ENCODE measurements around the gene HECTD2. TPM values are rescaled to one million over a fixed set of nuclear protein-coding genes. Genes with fewer than 3 reads are reported as not detected.

Gene HECTD2
- total RNA-seq, 1 experiment from 2014 or later, result 9.4 TPM

DNA sequence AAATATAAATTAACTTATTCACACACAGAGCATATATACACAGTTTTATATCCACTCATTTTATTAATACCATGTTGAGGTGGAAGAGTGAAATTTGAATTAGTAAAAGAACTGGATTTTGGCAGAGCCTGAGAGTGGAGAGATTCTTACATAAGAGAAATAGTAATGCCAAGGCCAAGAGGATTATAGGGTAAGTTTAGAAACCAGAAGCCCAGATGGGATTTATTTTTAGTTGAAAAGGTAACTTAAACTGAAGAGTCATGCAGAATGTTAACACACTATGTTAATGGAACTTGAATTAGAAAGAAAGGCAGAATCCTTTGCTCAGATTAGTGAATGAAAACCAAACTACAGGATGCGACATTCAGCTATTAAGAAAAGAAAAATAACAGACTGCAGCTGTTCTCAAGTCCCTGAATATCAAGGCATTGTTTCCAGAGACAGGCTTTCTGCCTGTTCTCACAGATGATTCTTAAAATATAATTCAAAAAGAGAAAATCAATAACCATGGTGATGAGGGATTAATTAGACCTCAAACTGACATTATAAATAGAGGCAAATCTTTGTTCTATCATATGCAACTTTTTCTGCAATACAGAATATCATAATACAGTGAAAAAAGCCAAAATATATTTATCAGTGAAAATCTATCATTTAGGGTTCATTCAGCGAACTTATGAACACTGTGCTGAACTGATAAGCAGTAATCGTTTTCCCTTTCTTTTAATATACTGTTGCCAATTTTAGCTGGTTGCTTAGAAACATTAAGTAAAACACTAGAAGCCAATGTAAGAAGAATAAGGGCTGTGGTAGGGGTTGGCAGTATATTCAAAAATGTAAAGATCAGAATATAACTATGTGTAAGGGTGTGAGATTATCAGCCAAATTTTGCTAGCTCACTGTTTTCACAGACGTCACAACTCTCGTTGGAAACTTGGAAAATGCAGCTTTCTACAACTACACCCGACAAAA is 34.4 kb downstream of the HECTD2 start (continued):
- TF ChIP-seq, protein P1, sequence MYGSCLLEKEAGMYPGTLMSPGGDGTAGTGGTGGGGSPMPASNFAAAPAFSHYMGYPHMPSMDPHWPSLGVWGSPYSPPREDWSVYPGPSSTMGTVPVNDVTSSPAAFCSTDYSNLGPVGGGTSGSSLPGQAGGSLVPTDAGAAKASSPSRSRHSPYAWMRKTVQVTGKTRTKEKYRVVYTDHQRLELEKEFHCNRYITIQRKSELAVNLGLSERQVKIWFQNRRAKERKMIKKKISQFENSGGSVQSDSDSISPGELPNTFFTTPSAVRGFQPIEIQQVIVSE (CRISPR knock-in tag; IDR thresholded peaks at IDR 0.05; ENCODE audit: borderline replicate concordance), result no peak

DNA sequence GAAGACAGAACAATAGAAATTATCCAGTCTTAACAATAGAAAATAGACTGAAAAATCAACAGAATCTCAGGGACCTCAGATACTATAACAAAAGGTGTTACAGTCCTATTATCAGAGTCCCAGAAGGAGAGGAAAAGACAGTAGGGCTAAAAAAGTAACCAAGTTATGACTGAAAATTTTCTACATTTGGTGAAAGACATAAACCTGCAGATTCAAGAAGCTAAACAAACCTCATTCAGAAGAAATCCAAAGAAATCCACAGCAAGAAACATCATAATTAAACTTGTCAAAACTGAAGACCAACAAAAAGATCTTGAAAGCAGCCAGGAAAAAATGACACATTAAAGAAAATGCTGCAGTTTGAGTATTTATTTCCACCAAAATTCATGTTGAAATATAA is 41.9 kb downstream of the HECTD2 start:
- TF ChIP-seq, protein P2, sequence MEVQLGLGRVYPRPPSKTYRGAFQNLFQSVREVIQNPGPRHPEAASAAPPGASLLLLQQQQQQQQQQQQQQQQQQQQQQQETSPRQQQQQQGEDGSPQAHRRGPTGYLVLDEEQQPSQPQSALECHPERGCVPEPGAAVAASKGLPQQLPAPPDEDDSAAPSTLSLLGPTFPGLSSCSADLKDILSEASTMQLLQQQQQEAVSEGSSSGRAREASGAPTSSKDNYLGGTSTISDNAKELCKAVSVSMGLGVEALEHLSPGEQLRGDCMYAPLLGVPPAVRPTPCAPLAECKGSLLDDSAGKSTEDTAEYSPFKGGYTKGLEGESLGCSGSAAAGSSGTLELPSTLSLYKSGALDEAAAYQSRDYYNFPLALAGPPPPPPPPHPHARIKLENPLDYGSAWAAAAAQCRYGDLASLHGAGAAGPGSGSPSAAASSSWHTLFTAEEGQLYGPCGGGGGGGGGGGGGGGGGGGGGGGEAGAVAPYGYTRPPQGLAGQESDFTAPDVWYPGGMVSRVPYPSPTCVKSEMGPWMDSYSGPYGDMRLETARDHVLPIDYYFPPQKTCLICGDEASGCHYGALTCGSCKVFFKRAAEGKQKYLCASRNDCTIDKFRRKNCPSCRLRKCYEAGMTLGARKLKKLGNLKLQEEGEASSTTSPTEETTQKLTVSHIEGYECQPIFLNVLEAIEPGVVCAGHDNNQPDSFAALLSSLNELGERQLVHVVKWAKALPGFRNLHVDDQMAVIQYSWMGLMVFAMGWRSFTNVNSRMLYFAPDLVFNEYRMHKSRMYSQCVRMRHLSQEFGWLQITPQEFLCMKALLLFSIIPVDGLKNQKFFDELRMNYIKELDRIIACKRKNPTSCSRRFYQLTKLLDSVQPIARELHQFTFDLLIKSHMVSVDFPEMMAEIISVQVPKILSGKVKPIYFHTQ (CRISPR knock-in tag; IDR thresholded peaks at IDR 0.05), result no peak
- TF ChIP-seq ESRRA (CRISPR knock-in tag; IDR thresholded peaks at IDR 0.05; ENCODE audit: borderline replicate concordance), result no peak
- TF ChIP-seq, protein P1 (CRISPR knock-in tag; IDR thresholded peaks at IDR 0.05; ENCODE audit: borderline replicate concordance), result no peak
- TF ChIP-seq, protein P3, sequence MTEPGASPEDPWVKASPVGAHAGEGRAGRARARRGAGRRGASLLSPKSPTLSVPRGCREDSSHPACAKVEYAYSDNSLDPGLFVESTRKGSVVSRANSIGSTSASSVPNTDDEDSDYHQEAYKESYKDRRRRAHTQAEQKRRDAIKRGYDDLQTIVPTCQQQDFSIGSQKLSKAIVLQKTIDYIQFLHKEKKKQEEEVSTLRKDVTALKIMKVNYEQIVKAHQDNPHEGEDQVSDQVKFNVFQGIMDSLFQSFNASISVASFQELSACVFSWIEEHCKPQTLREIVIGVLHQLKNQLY (CRISPR knock-in tag; IDR thresholded peaks at IDR 0.05), result no peak
- TF ChIP-seq RELA (CRISPR knock-in tag; IDR thresholded peaks at IDR 0.05; ENCODE audit: borderline replicate concordance), result no peak
- no peak for TF ChIP-seq FOXJ3 (CRISPR knock-in tag; IDR thresholded peaks at IDR 0.05; ENCODE audit: borderline replicate concordance)
- no peak for TF ChIP-seq TP53 (CRISPR knock-in tag; IDR thresholded peaks at IDR 0.05)
- no peak for TF ChIP-seq MYBL2 (CRISPR knock-in tag; IDR thresholded peaks at IDR 0.05)
- TF ChIP-seq, protein P4, sequence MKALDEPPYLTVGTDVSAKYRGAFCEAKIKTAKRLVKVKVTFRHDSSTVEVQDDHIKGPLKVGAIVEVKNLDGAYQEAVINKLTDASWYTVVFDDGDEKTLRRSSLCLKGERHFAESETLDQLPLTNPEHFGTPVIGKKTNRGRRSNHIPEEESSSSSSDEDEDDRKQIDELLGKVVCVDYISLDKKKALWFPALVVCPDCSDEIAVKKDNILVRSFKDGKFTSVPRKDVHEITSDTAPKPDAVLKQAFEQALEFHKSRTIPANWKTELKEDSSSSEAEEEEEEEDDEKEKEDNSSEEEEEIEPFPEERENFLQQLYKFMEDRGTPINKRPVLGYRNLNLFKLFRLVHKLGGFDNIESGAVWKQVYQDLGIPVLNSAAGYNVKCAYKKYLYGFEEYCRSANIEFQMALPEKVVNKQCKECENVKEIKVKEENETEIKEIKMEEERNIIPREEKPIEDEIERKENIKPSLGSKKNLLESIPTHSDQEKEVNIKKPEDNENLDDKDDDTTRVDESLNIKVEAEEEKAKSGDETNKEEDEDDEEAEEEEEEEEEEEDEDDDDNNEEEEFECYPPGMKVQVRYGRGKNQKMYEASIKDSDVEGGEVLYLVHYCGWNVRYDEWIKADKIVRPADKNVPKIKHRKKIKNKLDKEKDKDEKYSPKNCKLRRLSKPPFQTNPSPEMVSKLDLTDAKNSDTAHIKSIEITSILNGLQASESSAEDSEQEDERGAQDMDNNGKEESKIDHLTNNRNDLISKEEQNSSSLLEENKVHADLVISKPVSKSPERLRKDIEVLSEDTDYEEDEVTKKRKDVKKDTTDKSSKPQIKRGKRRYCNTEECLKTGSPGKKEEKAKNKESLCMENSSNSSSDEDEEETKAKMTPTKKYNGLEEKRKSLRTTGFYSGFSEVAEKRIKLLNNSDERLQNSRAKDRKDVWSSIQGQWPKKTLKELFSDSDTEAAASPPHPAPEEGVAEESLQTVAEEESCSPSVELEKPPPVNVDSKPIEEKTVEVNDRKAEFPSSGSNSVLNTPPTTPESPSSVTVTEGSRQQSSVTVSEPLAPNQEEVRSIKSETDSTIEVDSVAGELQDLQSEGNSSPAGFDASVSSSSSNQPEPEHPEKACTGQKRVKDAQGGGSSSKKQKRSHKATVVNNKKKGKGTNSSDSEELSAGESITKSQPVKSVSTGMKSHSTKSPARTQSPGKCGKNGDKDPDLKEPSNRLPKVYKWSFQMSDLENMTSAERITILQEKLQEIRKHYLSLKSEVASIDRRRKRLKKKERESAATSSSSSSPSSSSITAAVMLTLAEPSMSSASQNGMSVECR (CRISPR knock-in tag; IDR thresholded peaks at IDR 0.05; ENCODE audit: borderline replicate concordance), result no peak
- no peak for TF ChIP-seq SP1 (CRISPR knock-in tag; conservative IDR thresholded peaks at IDR 0.05)
- TF ChIP-seq IRF2 (CRISPR knock-in tag; IDR thresholded peaks at IDR 0.05; ENCODE audit: borderline replicate concordance, low read depth), result no peak
- TF ChIP-seq FOXP1 (CRISPR knock-in tag; IDR thresholded peaks at IDR 0.05; ENCODE audit: borderline replicate concordance), result no peak
- TF ChIP-seq, protein P5, sequence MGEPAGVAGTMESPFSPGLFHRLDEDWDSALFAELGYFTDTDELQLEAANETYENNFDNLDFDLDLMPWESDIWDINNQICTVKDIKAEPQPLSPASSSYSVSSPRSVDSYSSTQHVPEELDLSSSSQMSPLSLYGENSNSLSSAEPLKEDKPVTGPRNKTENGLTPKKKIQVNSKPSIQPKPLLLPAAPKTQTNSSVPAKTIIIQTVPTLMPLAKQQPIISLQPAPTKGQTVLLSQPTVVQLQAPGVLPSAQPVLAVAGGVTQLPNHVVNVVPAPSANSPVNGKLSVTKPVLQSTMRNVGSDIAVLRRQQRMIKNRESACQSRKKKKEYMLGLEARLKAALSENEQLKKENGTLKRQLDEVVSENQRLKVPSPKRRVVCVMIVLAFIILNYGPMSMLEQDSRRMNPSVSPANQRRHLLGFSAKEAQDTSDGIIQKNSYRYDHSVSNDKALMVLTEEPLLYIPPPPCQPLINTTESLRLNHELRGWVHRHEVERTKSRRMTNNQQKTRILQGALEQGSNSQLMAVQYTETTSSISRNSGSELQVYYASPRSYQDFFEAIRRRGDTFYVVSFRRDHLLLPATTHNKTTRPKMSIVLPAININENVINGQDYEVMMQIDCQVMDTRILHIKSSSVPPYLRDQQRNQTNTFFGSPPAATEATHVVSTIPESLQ (CRISPR knock-in tag; IDR thresholded peaks at IDR 0.05), result no peak
- TF ChIP-seq ZNF423 (CRISPR knock-in tag; IDR thresholded peaks at IDR 0.05), result no peak
- TF ChIP-seq, protein P6, sequence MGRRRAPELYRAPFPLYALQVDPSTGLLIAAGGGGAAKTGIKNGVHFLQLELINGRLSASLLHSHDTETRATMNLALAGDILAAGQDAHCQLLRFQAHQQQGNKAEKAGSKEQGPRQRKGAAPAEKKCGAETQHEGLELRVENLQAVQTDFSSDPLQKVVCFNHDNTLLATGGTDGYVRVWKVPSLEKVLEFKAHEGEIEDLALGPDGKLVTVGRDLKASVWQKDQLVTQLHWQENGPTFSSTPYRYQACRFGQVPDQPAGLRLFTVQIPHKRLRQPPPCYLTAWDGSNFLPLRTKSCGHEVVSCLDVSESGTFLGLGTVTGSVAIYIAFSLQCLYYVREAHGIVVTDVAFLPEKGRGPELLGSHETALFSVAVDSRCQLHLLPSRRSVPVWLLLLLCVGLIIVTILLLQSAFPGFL (CRISPR knock-in tag; IDR thresholded peaks at IDR 0.05; ENCODE audit: borderline replicate concordance), result no peak
- no peak for TF ChIP-seq MXD4 (CRISPR knock-in tag; IDR thresholded peaks at IDR 0.05; ENCODE audit: borderline replicate concordance)
- TF ChIP-seq NFYB (CRISPR knock-in tag; conservative IDR thresholded peaks at IDR 0.05; ENCODE audit: low read depth), result no peak
- CTCF ChIA-PET, result no interaction called here
- no peak overlapping the region for H3K27ac Mint-ChIP-seq
- peaks cover 54% of the 10 kb centered on the region for H3K9me3 Mint-ChIP-seq
- no peaks in the 10 kb centered on the region for H3K4me1 Mint-ChIP-seq
- DNase-seq (ENCODE audit: low spot score), result no peak
- H3K4me3 Mint-ChIP-seq, result no peak overlapping the region
- H3K27me3 Mint-ChIP-seq (ENCODE audit: low read depth), result no peaks in the 10 kb centered on the region
- POLR2A ChIA-PET, result no interaction called here
- no peak for ATAC-seq
- peaks cover 43% of the 10 kb centered on the region for H3K36me3 Mint-ChIP-seq
